22Rv1 (cell line): ENCODE data around the gene FKBP15.

Experiments used
- CTCF ChIP-seq: fragments of 450-650 bp; IDR thresholded peaks from 2 replicates; pipeline ENCODE4 v1.5.1; 2017; ENCODE audit warnings: mild to moderate bottlenecking
- ZFX ChIP-seq: fragments of 450-650 bp; IDR thresholded peaks from 2 replicates; pipeline ENCODE4 v1.6.1; 2017; ENCODE audit warnings: antibody characterized with exemption, borderline replicate concordance

- no peak for TF ChIP-seq CTCF
- TF ChIP-seq ZFX: no peak
These were observed 26.6 kb upstream of the FKBP15 start for GRCh38 chr9:113247640-113248039.
